Measurements from ENCODE around the gene PIEZO1.

DNA sequence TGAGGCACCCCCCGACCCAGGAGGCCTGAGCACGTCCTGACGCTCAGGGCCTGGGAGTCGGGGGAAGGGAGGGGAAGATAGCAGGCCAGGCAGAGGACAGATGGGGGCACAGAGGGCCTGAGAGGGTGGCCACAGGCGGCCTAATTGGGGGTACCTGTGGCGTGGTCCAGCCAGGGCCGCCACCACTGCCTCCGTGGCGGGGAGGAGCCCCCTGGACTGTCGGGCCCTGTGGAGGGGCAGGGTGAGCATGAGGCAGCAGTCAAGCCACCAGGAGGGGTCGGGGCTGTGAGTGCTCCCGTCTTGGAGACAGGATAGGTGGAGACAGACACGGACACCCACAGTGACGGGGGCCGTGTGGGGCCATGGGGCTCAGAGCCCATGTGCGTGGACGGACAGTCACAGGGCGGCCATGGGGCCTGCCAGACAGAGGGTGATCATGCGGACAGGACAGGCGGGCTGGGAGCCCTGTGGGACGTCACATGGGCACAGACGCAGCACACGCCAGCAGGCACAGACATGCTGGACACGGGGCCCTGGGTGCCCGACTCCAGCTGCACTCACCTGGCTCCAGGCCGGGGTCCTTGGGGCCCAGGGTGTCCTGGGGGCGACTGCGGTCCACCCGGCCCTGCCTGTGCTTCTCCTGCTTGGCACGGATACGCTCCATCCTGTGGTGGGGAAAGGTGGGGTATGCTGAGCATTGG, 60.0 kb downstream of the PIEZO1 start:
- TF ChIP-seq, protein P1, sequence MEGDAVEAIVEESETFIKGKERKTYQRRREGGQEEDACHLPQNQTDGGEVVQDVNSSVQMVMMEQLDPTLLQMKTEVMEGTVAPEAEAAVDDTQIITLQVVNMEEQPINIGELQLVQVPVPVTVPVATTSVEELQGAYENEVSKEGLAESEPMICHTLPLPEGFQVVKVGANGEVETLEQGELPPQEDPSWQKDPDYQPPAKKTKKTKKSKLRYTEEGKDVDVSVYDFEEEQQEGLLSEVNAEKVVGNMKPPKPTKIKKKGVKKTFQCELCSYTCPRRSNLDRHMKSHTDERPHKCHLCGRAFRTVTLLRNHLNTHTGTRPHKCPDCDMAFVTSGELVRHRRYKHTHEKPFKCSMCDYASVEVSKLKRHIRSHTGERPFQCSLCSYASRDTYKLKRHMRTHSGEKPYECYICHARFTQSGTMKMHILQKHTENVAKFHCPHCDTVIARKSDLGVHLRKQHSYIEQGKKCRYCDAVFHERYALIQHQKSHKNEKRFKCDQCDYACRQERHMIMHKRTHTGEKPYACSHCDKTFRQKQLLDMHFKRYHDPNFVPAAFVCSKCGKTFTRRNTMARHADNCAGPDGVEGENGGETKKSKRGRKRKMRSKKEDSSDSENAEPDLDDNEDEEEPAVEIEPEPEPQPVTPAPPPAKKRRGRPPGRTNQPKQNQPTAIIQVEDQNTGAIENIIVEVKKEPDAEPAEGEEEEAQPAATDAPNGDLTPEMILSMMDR (IDR thresholded peaks at IDR 0.05), result no peak
- TF ChIP-seq POLR2AphosphoS5 (IDR thresholded peaks at IDR 0.05), result no peak
- no peak for TF ChIP-seq EP300 (IDR thresholded peaks at IDR 0.05)
- TF ChIP-seq POLR2A (IDR thresholded peaks at IDR 0.05), result no peak
